GM12875 (cell line): ENCODE measurements around the gene ERCC3.
"Not testable (repeated sequence)": the region's sequence is repeated elsewhere in the genome, so short reads cannot be mapped to it uniquely, and the experiment has no call there.

Experiments used
- H3K4me3 ChIP-seq: one replicate; pipeline ENCODE4 v1.5.1; 2011; ENCODE audit warnings: low read depth, low read length, control low read depth
- TF ChIP-seq, protein P1 (sequence below): IDR thresholded peaks from 2 replicates; pipeline ENCODE4 v1.5.1; 2011; ENCODE audit warnings: low read depth, mild to moderate bottlenecking, control low read depth, inconsistent platforms, low read length, moderate library complexity, borderline replicate concordance; ENCODE audit not compliant: insufficient read depth

Gene ERCC3

GRCh38 chr2:127235082-127235702, 58.8 kb downstream of the ERCC3 start:
- no peak overlapping the region for H3K4me3 ChIP-seq
- TF ChIP-seq, protein P1, sequence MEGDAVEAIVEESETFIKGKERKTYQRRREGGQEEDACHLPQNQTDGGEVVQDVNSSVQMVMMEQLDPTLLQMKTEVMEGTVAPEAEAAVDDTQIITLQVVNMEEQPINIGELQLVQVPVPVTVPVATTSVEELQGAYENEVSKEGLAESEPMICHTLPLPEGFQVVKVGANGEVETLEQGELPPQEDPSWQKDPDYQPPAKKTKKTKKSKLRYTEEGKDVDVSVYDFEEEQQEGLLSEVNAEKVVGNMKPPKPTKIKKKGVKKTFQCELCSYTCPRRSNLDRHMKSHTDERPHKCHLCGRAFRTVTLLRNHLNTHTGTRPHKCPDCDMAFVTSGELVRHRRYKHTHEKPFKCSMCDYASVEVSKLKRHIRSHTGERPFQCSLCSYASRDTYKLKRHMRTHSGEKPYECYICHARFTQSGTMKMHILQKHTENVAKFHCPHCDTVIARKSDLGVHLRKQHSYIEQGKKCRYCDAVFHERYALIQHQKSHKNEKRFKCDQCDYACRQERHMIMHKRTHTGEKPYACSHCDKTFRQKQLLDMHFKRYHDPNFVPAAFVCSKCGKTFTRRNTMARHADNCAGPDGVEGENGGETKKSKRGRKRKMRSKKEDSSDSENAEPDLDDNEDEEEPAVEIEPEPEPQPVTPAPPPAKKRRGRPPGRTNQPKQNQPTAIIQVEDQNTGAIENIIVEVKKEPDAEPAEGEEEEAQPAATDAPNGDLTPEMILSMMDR: no peak

DNA sequence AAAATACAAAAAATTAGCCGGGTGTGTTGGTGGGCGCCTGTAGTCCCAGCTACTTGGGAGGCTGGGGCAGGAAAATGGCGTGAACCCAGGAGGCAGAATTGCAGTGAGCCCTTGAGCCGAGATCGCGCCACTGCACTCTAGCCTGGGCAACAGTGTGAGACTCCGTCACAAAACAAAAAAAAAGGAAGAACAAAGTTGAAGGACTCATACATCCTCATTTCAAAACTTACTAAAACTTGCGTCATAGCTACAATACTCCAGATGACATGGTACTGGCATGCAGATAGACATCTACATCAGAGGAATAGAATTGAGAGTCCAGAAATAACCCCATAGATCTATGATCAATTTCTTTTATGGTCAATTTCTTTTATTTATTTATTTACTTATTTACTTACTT, 60.2 kb downstream of the ERCC3 start:
- no peak overlapping the region for H3K4me3 ChIP-seq
- TF ChIP-seq, protein P1: no peak

DNA sequence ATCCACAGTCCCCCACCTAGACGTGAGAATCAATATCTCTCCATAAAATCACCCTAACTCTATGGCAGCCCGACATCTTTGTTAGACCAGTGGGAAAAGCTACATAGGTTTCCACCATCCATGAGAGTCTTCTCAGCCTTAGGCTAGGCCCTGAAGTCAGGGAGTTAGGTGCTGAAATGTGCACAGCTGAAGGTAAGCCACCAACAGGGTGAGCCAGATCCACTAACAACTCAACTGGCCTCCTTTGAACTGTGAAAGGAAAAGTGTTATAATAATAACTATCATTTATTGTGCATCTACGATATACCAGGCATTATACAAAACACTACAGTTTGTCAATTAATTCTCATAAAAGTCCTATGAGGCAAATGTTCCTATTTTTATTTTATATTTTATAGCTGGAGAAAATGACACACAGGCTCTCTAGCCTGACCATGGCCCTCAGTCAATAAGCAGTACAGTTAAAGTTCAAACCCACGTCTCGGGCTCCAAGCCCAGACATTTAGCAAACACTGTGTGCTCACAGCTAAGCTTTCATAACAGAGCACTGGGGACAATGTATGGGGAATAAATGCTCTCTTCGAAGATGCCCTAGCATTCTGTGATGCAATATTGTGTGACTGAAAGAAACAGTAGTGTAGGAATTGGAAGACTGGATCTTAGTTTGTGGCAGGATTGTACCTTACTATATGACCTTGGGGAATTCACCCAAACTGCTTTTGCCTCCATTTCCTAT, 62.6 kb downstream of the ERCC3 start:
- no peak overlapping the region for H3K4me3 ChIP-seq
- TF ChIP-seq, protein P1: no peak

DNA sequence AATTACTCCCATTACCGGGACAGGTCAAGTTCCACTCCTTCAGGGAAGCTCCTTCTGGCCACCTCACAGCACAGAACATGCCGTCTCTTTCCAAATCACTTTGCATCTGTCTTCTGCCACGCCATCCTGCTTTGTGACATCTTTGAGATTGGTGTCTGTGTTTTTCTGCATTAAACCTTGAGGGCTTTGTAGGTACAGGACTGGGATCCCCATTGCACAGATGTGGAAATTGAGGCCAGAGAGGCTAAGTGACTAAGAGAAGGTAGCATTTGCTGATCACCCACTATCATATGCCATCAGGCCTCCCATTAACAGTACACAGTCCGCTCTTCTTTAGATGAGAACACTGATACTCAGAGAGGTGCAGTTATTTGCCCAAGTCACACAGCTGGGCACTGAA, 64.4 kb downstream of the ERCC3 start:
- TF ChIP-seq, protein P1: no peak
- no peak overlapping the region for H3K4me3 ChIP-seq

- TF ChIP-seq, protein P1: no peak
- H3K4me3 ChIP-seq: no peak overlapping the region
These were observed 65.8 kb downstream of the ERCC3 start for GRCh38 chr2:127228102-127228501.

DNA sequence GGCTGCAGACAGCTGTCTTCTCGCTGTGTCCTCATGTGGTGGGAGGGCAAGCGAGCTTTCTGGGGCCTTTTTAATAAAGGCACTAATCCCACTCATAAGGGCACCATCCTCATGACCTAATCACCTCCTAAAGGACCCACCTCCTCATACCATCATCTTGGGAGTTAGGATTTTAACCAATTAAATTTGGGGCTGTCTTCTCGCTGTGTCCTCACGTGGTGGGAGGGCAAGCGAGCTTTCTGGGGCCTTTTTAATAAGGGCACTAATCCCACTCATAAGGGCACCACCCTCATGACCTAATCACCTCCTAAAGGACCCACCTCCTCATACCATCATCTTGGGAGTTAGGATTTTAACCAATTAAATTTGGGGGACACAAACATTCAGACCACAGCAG, 66.7 kb downstream of the ERCC3 start:
- H3K4me3 ChIP-seq: not testable (repeated sequence)

DNA sequence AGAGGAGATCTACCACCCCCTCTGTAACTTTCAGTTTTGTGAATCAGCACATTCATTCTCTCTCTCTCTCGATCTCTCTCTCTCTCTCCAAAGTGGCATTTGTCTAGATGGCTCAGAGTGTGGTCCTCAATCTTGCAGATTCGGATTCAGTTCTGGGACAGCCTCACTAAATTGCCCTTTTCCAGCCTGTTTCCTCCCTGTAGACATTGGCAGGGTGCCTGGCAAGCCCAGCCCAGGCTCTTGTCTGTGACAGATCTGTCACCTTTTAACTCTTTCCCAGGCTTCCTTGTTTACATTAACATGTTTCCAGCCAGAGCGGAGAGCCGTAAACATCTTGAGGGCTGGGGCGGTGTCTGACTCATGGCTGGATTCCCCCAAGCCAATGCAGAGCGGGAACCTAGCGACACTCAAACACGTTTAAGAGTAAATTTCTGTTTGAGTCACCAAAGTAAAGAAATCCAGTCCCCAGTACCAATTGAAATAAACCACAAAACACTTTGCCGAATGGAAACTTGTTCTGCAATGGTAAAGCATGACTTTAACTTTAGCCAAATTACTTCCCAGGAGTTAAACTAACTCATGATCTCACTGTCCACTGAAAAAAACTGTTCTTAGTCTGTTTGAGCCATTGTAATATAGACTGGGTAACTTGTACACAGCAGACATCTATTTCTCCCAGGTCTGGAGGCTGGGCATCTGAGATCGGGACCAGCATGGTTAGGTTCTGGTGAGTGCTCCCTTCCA, 67.3 kb downstream of the ERCC3 start:
- H3K4me3 ChIP-seq: no peak overlapping the region
- TF ChIP-seq, protein P1: no peak
